ENCODE results near the gene MRPS31.

DNA sequence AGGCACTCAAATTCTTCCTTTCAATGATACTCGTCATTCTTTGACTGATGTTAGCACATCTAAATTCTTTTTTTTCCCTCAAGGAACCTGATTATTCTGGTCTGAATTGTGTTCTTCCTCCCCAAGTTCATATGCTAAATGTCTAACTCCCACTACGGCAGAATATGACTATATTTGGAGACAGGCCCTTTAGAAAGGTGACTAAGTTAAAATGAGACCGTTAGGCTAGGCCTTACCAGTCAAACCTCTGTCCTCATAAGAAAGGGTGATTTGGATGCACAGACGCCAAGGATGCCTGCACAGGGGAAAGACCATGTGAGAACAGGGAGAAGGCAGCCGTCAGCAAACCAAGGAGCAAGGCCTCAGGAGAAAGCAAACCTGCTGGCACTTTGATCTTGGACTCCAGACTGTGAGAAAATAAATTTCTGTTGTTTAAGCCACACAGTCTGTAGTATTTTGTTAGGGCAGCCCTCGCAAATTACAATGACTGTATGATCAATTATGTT lies 91.5 kb downstream of the MRPS31 start:
- TF ChIP-seq, protein P1, sequence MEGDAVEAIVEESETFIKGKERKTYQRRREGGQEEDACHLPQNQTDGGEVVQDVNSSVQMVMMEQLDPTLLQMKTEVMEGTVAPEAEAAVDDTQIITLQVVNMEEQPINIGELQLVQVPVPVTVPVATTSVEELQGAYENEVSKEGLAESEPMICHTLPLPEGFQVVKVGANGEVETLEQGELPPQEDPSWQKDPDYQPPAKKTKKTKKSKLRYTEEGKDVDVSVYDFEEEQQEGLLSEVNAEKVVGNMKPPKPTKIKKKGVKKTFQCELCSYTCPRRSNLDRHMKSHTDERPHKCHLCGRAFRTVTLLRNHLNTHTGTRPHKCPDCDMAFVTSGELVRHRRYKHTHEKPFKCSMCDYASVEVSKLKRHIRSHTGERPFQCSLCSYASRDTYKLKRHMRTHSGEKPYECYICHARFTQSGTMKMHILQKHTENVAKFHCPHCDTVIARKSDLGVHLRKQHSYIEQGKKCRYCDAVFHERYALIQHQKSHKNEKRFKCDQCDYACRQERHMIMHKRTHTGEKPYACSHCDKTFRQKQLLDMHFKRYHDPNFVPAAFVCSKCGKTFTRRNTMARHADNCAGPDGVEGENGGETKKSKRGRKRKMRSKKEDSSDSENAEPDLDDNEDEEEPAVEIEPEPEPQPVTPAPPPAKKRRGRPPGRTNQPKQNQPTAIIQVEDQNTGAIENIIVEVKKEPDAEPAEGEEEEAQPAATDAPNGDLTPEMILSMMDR (IDR thresholded peaks at IDR 0.05), result no peak
- no peak for TF ChIP-seq POLR2A (IDR thresholded peaks at IDR 0.05)

Measured in adrenal gland (tissue), 5 donors.